NCI-H2029 treated with DMSO at 0.1 percent for 48 hours (cell line): ENCODE measurements around the gene PSD2.
A peak's percentile ranks its signal among the peaks of the same experiment; 100 is the strongest.
"Not testable (repeated sequence)": the region's sequence is repeated elsewhere in the genome, so short reads cannot be mapped to it uniquely, and the experiment has no call there.

ENCODE experiments used
- DNase-seq: peaks from one replicate; lab custom pipeline; 2025; lab: John Stamatoyannopoulos, UW

PSD2 gene

DNA sequence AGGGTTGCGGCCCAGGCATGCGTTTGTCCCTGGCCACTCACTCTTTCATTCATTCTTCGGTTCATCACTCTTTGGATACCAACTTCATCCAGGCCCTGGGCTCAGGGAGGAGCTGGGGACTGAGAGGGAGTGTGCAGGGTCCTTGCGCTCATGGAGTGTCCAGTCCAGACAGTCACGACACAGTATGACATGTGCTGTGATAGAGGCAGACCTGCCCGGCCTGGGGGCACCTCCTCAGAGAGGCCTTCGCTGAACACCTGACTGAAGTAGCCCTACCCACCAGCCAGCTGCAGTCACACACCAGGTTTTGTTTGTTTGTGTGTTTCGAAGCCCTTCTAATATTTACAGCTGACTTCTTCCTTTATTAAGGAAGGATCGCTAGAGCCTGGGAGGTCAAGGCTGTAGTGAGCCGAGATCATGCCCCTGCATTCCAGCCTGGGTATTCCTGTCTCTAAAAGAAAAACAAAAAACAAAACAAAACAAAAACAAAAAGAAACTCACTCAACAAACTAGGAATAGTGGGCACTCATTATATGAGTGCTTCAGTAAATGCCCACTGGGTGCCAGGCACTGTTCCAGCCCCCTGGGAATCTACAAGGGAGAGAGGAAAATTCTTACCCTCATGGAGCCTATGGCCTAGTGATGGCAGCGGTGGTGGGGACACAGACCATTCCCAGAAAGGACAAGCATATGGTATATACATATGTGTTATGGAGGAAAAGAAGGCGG, 6.3 kb upstream of the PSD2 start:
- DNase-seq, result no peak

- DNase-seq, result no peak
Observed at GRCh38 chr5:139789845-139790189, 5.8 kb upstream of the PSD2 start.

DNA sequence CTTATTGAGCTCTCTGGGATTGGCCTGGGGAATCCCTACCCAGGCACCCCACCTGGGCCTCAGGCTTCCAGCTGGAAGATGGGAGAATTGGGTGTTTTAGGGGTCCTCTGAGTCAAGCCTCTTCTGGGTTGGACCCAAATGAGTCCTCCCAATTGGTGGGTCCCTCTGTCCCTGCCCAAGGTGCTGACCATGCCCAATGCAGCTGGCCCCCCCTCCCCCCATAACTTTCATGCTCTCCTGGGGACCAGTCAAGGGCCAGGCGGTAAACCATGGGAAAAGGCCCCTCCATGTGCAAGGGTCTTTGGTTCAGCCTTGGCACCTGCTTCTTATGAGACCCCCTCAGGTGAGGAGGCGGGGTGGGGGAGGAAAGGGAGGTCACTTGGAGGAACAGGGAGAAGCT, 3.4 kb upstream of the PSD2 start:
- no peak for DNase-seq

- DNase-seq, result not testable (repeated sequence)
Observed at GRCh38 chr5:139792655-139793054, 3.0 kb upstream of the PSD2 start.

- DNase-seq, result no peak
Observed at GRCh38 chr5:139794067-139794846, 1.4 kb upstream of the PSD2 start.

GRCh38 chr5:139796061-139796806, 626 bp downstream of the PSD2 start:
- no peak for DNase-seq

GRCh38 chr5:139797335-139797734, 1.7 kb downstream of the PSD2 start:
- no peak for DNase-seq

DNA sequence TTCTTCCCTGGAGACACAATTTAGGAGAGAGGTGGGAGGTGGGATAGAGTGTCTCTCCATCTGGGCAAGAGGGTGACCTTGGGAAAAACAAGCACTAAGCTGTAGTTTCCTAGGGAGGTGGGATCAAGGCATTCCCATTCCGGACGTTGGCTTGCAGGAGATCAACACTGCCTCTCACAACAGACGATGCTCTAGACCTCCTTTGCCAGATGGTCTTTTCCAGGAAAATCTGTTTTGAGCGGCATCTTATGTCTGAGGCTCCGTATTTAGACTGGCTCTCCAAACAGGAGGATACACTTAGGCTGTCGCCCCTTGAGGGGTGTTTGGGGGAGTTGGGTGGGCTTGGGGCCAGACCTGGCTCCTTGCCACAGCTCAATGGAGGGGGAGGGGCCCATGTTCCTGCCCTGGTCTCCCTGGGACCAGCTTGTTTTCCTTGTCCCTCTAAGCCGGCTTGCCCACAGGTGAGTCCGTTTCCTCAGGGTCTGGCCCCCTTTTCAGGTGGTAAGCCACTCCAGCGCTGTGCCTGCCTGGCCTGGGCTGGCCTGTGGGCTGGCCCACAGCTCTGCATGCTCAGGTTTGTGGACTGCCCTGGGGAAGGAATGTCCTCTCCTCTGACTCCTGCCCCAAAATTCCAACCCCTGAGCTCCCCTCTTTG, 2.4 kb downstream of the PSD2 start:
- DNase-seq, result no peak

GRCh38 chr5:139798883-139799282, 3.3 kb downstream of the PSD2 start:
- DNase-seq, result no peak

DNA sequence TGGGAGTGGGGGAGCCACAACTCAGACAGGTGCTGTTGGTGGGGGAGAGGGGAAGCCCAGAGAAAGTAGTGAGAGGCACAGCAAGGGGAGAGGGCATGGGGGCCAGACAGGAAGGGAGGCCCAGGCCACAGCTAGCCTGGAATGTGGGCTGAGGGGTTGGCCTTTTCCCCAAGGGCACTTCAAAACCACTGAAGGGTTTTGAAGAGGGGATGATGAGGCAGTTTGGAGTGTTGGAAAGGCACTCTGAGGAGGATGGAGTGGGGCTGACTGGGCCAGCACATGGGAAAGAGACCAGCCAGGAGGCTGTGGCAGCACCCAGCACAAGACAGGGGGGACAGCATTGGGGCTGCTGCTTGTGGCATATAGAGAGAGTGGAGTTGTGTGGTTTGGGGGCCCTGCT, 3.8 kb downstream of the PSD2 start:
- DNase-seq, result peak; percentile 55

DNA sequence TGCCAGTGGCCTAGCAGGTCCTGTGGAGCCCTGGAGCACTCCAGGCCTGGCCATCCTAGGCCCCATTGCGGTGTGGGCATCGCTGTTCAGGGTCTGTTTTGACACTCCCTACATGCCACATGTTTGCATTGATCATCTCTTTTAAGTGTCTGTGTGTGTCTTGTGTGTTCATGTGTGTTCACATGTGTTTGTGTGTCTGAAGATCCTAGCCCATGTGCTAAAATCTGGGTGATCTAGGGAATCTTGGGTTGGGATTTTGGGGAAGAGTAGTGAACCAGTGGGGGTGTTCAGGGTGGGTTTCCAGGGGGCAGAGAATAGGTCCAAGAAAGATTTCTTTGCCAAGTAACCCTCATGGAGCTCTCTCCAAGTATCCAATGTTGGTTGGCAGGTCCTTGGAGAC, 8.4 kb downstream of the PSD2 start:
- no peak for DNase-seq

DNA sequence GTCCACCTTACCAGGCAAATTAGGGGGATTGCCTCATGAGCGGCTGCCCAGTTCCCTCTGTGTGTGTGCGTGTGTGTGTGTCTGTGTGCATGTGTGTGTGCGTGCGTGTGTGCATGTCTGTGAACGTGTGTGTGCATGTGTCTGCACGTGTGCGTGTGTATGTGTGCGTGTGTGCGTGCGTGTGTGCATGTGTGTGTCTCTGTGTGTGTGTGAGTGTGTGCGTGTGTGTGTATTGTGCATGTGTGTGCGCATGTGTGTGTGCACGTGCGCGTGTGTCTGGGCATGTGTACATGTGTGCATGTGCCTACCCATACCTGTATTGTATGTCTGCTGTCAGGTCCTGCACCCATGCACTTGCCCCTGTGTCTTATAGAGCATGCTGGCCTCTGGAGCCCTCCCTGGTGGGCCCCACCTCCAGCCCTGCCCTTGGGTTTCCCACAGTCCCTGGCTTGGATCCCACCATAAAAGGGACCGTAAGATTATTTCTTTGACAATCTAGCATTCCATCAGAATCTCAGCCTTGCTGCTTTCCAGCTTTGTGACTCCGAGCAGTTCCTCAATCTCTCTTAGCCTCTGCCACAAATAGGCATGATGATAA, 9.3 kb downstream of the PSD2 start:
- DNase-seq, result no peak

DNA sequence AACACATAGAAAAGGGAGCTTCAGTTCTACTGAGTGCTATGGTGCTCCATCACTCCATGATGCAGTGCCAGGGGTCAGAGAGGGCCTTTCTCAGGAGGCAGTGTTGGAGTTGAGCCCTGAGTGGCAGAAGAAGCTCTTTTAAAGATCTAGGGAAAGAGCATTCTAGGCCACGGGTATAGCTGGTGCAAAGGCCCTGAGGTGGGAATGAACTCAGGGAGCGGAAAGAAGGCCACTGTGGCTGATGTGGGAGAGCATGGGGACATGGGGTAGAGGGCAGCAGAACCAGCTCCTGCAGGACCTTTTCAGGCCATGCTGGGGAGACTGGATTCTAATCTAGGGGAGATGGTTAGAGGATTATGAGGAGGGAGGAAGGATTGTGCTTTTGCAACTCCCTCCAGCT, 9.9 kb downstream of the PSD2 start:
- no peak for DNase-seq

DNA sequence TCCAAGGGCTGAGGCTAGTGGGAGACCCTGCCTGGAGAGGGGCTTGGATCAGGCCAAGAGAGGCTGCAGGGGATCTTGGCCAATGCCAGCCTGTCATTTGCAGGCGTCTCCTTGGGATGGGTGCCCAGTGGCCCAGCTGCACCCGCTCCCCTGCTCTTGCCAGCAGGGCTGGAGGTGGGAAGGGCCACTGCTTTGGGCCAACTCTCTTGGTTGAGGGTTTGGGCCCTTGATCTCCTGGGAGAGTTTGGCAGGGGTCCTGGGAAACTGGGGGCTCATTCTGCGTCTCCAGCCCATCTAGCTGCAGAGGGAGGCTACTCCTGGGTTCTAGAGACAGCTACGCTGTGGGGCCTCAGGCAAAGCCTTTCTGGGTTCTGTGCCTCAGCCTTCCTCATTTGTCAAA, 10.5 kb downstream of the PSD2 start:
- DNase-seq, result no peak

GRCh38 chr5:139806726-139807646, 11.4 kb downstream of the PSD2 start:
- no peak for DNase-seq

- DNase-seq, result no peak
Observed at GRCh38 chr5:139807647-139808030, 12.0 kb downstream of the PSD2 start.

- DNase-seq, result no peak
Observed at GRCh38 chr5:139808481-139809330, 13.1 kb downstream of the PSD2 start.

DNA sequence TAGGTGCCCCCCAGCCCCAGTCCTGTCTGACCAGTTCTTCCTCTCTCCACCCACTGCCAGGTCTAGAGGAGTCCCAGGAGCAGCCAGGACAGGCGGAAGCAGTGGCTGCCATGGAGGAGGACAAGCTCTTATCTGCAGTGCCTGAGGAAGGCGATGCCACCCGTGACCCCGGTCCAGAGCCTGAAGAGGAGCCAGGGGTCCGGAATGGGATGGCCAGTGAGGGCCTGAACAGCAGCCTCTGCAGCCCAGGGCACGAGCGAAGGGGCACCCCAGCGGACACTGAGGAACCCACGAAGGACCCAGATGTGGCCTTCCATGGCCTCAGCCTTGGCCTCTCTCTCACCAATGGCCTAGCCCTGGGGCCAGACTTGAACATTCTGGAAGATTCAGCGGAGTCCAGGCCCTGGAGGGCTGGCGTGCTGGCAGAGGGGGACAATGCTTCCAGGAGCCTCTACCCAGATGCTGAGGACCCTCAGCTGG, 13.8 kb downstream of the PSD2 start:
- no peak for DNase-seq

- DNase-seq, result no peak
Observed at GRCh38 chr5:139810341-139811273, 15.0 kb downstream of the PSD2 start.
